ENCODE results near the gene KRTAP12-2.
"Not testable (repeated sequence)": the region's sequence is repeated elsewhere in the genome, so short reads cannot be mapped to it uniquely, and the experiment has no call there.

The KRTAP12-2 gene

GRCh38 chr21:44702111-44702972, 35.6 kb upstream of the KRTAP12-2 start:
- DNase-seq: no peak

- no peak for DNase-seq
These were observed 34.8 kb upstream of the KRTAP12-2 start for GRCh38 chr21:44701541-44701940.

- DNase-seq: no peak
These were observed 34.3 kb upstream of the KRTAP12-2 start for GRCh38 chr21:44701023-44701400.

- DNase-seq: no peak
These were observed 33.6 kb upstream of the KRTAP12-2 start for GRCh38 chr21:44700101-44701022.

DNA sequence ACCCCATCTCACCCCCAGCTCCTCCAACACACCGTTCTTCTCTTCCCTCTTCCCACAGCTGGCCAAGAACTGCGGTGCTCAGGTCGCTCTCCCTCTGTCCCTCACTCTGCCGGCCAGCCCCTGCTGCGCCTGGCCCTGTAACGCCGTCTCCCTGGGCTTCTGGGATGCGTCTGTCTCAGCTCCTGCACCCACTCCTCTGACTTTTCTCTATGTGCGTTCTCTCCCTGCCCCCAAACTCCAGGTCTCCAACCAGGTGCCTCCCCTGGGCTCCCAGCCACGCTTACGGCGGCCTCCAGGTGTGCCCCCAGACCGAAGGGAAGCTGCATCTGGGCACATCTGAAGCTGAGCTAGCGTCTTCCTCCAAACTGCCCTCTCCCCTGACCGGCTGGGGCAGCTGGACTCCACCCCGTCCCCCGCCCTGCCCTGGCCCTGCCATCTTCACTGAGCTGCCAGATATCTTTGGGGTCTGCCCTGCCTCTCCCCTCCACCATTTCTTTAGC, 32.8 kb upstream of the KRTAP12-2 start:
- no peak for DNase-seq

DNA sequence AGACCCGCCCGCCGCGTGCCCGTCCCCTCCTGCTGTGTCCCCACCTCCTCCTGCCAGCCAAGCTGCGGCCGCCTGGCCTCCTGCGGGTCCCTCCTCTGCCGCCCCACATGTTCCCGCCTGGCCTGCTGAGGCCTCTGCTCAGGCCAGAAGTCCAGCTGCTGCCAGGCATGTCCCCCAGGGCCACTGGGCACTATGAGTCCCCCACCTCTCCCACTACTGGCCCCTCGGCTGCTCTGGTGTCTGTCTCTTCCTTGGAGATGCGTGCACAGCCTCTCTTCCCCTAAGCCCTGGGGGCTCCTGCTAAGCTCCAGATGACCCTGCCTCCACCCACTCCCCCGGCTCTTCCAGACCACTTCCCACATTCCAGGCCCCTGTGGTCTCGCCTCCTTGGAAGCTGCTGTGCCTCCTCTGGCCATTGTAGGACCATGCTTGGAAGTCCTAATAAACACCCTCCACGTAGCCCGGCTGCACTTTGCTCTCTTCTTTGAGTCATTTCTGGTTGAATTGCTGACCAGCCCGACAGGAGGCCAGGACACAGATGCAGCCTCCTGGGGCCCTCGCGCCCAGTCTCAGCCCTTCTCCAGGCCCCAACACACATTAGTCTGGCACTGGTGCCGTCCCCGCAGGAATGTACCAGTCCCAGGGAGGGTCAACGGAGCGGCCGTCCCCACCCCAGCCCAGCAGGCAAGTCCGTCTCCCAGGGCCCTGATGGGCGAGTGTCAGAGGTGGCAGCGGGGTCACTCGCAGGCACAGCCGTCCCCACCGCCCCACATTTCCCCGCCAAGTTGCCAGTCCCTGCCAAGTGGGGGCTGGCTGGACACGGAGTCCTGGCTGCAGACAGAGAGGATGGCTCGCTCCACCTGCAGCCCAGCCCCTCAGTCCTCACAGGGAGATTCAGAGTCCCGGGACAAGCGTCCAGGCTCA, 31.3 kb upstream of the KRTAP12-2 start:
- no peak for DNase-seq

DNA sequence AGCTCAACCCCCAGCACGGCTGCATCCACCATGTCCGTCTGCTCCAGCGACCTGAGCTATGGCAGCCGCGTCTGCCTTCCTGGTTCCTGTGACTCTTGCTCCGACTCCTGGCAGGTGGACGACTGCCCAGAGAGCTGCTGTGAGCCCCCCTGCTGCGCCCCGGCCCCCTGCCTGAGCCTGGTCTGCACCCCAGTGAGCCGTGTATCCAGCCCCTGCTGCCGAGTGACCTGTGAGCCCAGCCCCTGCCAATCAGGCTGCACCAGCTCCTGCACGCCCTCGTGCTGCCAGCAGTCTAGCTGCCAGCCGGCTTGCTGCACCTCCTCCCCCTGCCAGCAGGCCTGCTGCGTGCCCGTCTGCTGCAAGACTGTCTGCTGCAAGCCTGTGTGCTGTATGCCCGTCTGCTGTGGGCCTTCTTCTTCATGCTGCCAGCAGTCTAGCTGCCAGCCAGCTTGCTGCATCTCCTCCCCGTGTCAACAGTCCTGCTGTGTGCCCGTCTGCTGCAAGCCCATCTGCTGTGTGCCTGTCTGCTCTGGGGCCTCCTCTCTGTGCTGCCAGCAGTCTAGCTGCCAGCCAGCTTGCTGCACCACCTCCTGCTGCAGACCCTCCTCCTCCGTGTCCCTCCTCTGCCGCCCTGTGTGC, 30.6 kb upstream of the KRTAP12-2 start, which contains the start of gene KRTAP10-12:
KRTAP10-12 (plus strand) TSS at position 1 of the 639 bp plus-strand sequence; CDS start at position 31, 30 bp downstream.
- DNase-seq: not testable (repeated sequence)

DNA sequence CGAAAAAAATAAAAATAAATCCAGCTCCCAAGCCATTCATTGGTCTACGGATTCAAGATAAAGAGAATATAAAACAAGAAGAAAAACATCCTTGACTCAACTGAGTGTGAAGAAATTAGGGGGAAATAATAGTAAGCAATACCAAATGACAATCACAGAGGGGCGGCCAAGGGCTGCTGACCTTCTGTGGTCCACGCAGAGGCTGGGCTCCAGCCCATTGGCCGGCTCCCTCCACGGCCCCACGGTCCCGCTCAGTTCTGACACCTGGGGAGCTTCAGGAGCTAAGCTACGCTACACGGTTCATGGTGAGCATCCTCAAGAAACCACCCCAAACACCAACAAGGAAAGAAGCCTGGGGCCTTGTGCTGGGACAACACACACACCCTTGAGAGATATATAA, 29.8 kb upstream of the KRTAP12-2 start:
- no peak for DNase-seq

DNA sequence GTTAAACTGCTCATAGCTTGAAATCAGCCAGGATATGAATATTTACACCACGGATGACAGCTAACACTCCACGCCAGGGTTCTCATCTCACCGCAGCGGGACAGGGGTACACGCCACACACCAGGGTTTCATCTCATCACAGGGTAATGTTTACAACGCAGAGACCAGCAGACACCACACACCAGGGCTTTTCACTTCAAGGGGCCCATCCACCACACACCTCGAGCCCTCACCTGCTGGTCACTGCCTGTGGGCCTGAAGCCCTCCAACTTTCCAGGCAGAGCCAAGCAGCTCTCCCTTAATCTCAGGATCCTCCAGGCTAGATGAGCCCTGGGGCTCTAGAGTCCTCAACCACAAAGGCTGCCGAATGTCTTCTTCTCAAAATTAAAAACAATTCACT, 28.9 kb upstream of the KRTAP12-2 start:
- no peak for DNase-seq

DNA sequence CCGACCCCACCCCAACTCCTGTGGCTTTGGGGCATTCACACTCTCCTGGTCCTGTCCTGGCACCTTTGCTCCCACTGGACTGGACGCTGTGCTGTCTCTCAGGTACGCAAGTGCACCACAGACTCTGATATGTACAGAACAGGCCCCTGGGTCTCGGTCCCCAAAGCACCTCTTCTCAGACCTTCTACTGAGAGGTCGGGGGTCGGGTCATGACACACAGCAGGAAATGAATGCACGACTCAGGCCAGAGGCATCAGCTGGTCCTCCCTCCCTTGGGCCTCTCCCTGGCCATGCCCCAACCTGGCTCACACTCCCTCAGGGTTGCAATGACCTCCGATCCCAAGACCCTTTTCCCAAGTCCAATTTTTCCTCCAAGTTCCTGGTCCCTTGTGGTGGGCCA, 28.5 kb upstream of the KRTAP12-2 start:
- DNase-seq: no peak

GRCh38 chr21:44694776-44695175, 28.0 kb upstream of the KRTAP12-2 start:
- DNase-seq: no peak

GRCh38 chr21:44692798-44693512, 26.2 kb upstream of the KRTAP12-2 start:
- DNase-seq: no peak

- DNase-seq: no peak
These were observed 25.0 kb upstream of the KRTAP12-2 start for GRCh38 chr21:44691686-44692085.

- DNase-seq: not testable (repeated sequence)
These were observed 23.0 kb upstream of the KRTAP12-2 start for GRCh38 chr21:44689740-44690139.

- no peak for DNase-seq
These were observed 20.9 kb upstream of the KRTAP12-2 start for GRCh38 chr21:44687671-44688070.

- no peak for DNase-seq
These were observed 20.3 kb upstream of the KRTAP12-2 start for GRCh38 chr21:44686843-44687561.

DNA sequence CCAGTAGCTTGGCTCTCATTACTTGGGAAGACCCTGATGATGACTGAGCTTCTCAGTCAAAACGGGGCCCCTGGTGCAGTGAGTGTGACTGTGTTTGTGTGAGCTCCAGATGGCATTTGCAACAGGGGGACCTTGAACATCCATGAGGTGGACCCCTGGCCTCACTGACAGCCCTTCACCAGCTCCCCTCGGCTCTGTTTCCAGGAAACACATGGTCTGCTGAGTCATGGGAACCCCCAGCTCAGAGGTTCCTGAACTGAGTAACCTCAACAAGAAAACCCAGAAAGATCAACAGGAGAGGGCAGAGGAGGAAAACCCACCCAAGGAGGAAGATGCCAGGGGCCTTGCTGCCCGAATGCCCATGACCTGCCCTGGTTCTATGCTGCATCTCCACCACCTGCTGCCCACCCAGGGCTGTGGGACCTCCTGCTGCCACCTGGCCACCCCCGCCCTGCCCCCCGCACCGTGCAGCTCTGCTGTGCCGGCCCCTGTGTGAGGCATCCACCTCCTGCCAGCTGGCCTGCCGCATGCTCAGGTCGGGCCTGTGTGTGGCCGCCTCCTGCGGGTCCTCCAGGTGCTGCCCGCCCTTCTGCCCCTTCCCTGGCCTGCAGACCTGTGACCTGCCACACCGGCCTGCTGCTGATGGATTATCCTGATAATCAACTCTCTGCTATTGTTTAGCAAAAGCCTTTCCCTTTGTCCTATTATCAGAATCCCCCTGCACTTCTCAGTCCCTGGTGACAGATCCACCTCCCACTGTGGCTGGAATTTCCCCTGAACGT, 19.5 kb upstream of the KRTAP12-2 start:
- no peak for DNase-seq

GRCh38 chr21:44685050-44685449, 18.3 kb upstream of the KRTAP12-2 start:
- DNase-seq: not testable (repeated sequence)

DNA sequence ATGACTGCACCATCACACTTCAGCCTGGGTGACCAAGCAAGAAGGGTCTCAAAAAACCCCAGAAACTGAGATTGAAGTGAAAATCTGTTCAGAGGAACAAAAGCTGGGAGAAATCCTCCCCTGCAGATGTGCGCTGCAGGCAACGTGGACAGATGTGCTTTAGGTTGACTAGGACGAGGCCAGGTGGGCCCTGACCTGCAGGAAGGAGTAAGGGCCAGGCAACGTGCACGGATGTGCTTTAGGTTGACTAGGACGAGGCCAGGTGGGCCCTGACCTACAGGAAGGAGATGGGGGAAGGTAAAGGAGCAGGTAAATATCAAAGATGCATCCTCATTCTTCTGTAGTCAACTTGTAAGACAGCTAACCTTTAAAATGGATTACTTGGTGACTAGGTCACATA, 17.8 kb upstream of the KRTAP12-2 start:
- DNase-seq: no peak

- DNase-seq: no peak
These were observed 17.4 kb upstream of the KRTAP12-2 start for GRCh38 chr21:44684077-44684476.
